GM23248 (cell line): ENCODE results near the gene DPAGT1. TPM values are rescaled to one million over a fixed set of nuclear protein-coding genes. Genes with fewer than 3 reads are reported as not detected.

Source experiments
- DNase-seq: peaks from one replicate; pipeline ENCODE4 v3.0.0-alpha.2; 2015
- H2AFZ ChIP-seq: fragments of 200-600 bp; sonication (generic); 2 replicates; pipeline ENCODE4 v1.6.1; 2016; ENCODE audit warnings: antibody characterized with exemption
- H3F3A ChIP-seq: fragments of 200-600 bp; sonication (generic); 2 replicates; pipeline ENCODE4 v1.6.1; 2016; ENCODE audit warnings: mild to moderate bottlenecking, antibody characterized with exemption, mixed run types; ENCODE audit not compliant: insufficient read depth
- H3K27ac ChIP-seq: fragments of 200-600 bp; sonication (generic); 2 replicates; pipeline ENCODE4 v1.5.1; 2016; ENCODE audit warnings: mild to moderate bottlenecking
- H3K27me3 ChIP-seq: fragments of 200-600 bp; sonication (generic); replicated peaks from 2 replicates; pipeline ENCODE4 v1.6.1; 2016; ENCODE audit warnings: mild to moderate bottlenecking; ENCODE audit not compliant: insufficient read depth
- H3K36me3 ChIP-seq: fragments of 200-600 bp; sonication (generic); 2 replicates; pipeline ENCODE4 v1.6.1; 2016; ENCODE audit warnings: low read depth, mild to moderate bottlenecking
- H3K4me1 ChIP-seq: fragments of 200-600 bp; sonication (generic); 2 replicates; pipeline ENCODE4 v1.6.1; 2016; ENCODE audit warnings: mild to moderate bottlenecking; ENCODE audit not compliant: insufficient read depth
- H3K4me2 ChIP-seq: fragments of 200-600 bp; sonication (generic); one replicate; pipeline ENCODE4 v1.6.1; 2016; ENCODE audit warnings: mild to moderate bottlenecking; ENCODE audit not compliant: unreplicated experiment
- H3K4me3 ChIP-seq: fragments of 200-600 bp; sonication (generic); 2 replicates; pipeline ENCODE4 v1.5.1; 2016; ENCODE audit warnings: mild to moderate bottlenecking
- H3K79me2 ChIP-seq: fragments of 200-600 bp; sonication (generic); 2 replicates; pipeline ENCODE4 v1.6.1; 2016; ENCODE audit warnings: mild to moderate bottlenecking; ENCODE audit not compliant: insufficient read depth
- H3K9ac ChIP-seq: fragments of 200-600 bp; sonication (generic); 2 replicates; pipeline ENCODE4 v1.6.1; 2016; ENCODE audit warnings: mild to moderate bottlenecking
- H3K9me2 ChIP-seq: fragments of 200-600 bp; sonication (generic); 2 replicates; pipeline ENCODE4 v1.6.1; 2016; ENCODE audit warnings: mixed run types, mild to moderate bottlenecking, moderate library complexity; ENCODE audit not compliant: insufficient read depth
- H3K9me3 ChIP-seq: fragments of 200-600 bp; sonication (generic); one replicate; pipeline ENCODE4 v1.6.1; 2017; ENCODE audit warnings: low read depth
- H4K20me1 ChIP-seq: fragments of 200-600 bp; sonication (generic); 2 replicates; pipeline ENCODE4 v1.6.0; 2016; ENCODE audit not compliant: insufficient read depth
- EZH2 ChIP-seq: fragments of 200-600 bp; sonication (generic); IDR thresholded peaks from 2 replicates; pipeline ENCODE4 v1.6.1; 2018; ENCODE audit warnings: antibody characterized with exemption, mild to moderate bottlenecking; ENCODE audit not compliant: insufficient read depth, poor library complexity, severe bottlenecking
- EZH2phosphoT487 ChIP-seq: fragments of 200-600 bp; sonication (generic); IDR thresholded peaks from 2 replicates; pipeline ENCODE4 v1.6.1; 2018; ENCODE audit warnings: antibody characterized with exemption, moderate library complexity, mild to moderate bottlenecking, low read depth; ENCODE audit not compliant: insufficient read depth
- WGBS, 2 experiments: methylation state at CpG; one replicate each; pipeline ENCODE4 v1.1.6; 2015 to 2017; ENCODE audit warnings: low lambda C conversion rate in 2 of 2, low coverage in 1 of 2; ENCODE audit errors: missing lambda C conversion rate in 2 of 2; 5-methylcytosine and 5-hydroxymethylcytosine counted together
- in situ Hi-C: fragments of 300-500 bp; cut with MboI; formaldehyde crosslinking; loops from 2 replicates; pipeline ENCODE4 v1.15.0; 2020
- polyA plus RNA-seq: library from polyadenylated mRNA; unstranded; fragments of >200 nt; fragmentation: Nextera tagmentation; extraction: Ambion mirVana; gene quantifications from 2 replicates; pipeline ENCODE4 v1.2.1, GENCODE V29; 2016
- total RNA-seq: library from RNA; depleted of rRNA; stranded (reverse); fragments of >200 nt; shearing (Covaris generic); gene quantifications from 2 replicates; pipeline ENCODE4 v1.2.3, GENCODE V29; 2014

Gene DPAGT1
- total and polyA plus RNA-seq, 2 experiments from 2014 or later, result 30.0 to 73.6 TPM

DNA sequence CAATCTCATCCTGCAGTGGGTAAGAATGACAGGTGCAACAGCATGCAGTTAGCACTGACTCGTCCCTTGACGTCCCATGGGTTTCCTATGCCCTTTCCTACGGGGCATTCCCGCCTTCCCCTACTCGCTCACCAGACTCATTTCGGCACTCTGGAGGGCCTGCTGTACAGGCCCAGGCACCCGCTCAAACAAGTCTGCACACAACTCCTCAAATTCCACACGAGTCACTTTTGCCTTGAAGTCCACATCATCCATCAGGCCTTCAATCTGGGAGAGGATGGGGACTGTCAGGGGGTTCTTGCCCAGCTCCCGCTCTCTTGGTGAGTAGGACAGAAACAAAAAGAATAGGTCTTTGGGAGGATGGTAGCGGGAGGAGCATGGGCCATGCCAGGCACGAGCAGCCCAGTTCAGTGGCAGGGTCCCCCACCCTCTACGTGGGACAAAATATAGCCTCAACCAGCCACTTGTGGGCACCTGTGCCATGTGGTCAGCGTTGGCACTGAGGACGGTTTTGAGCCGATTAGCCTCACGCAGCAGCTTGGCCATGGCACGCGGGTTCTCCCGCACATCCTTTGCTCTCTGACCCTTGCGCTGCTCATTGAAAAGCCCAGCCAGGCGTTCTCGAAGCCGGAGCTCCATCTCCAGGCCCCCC lies 49.4 kb downstream of the DPAGT1 start:
- H3K79me2 ChIP-seq, result peaks cover 39% of the 10 kb centered on the region
- H3K36me3 ChIP-seq, result peaks cover 39% of the 10 kb centered on the region; the same call in 1 of the 2 replicates
- no peak overlapping the region for H3K4me2 ChIP-seq
- H2AFZ ChIP-seq, result no peak overlapping the region
- in situ Hi-C loops, result no loop called here
- H4K20me1 ChIP-seq, result no peaks in the 10 kb centered on the region
- H3K9me2 ChIP-seq, result no peaks in the 10 kb centered on the region
- TF ChIP-seq EZH2phosphoT487 (no peak), EZH2 (no peak)
- no peak overlapping the region for H3K27ac ChIP-seq
- H3K9ac ChIP-seq, result no peak overlapping the region
- H3K4me1 ChIP-seq, result 0 out of 2 replicates have a peak, but pooled peaks cover 6% of the 10 kb centered on the region
- no peak for DNase-seq
- 91 to 92% methylated on average over 23 of the region's 23 CpGs for WGBS, 2 experiments
- H3K4me3 ChIP-seq, result no peak overlapping the region
- H3K27me3 ChIP-seq, result no peaks in the 10 kb centered on the region
- no peaks in the 10 kb centered on the region for H3F3A ChIP-seq
- H3K9me3 ChIP-seq, result no peaks in the 10 kb centered on the region

DNA sequence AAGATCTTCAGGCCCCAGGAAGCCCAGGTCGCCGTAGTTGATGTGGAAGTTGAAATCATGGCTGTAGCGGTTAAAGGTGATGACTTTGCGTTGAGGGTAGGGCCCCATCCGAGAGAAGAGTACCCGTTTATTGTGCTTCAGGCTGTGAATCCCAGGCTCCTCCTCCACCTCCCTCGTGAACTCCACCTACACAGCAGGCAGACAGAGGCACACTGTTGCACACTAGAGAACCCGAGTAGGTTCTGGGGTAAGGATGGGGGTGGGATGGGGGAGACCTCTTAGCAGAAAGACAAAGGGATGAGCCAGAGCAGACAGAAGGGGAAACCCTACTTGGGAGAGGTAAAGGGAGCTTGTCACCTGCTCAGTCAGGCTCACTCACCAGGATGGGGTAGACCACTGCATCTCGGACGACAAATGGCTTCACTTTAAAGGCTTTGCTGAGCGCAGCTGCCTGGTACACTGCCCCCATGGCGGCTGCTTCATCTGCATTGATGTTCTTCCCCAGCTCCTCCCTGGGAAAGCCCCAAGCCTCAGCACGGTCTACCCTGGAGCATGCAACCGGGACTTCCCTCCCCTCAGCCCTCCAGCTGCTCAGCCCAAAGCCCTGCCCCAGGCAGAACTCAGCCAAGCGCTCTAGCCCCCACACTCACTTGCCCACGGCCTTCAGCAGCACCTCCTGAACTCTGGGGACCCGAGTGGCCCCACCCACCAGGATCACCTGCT lies 50.1 kb downstream of the DPAGT1 start:
- no peak overlapping the region for H2AFZ ChIP-seq
- no peaks in the 10 kb centered on the region for H4K20me1 ChIP-seq
- H3K9me2 ChIP-seq, result no peaks in the 10 kb centered on the region
- no peak overlapping the region for H3K9ac ChIP-seq
- TF ChIP-seq EZH2phosphoT487, result no peak
- TF ChIP-seq EZH2, result no peak
- DNase-seq, result no peak
- no peaks in the 10 kb centered on the region for H3F3A ChIP-seq
- H3K9me3 ChIP-seq, result no peaks in the 10 kb centered on the region
- no peak overlapping the region for H3K4me3 ChIP-seq
- H3K27ac ChIP-seq, result no peak overlapping the region
- in situ Hi-C loops, result no loop called here
- peaks cover 39% of the 10 kb centered on the region; the same call in 1 of the 2 replicates for H3K36me3 ChIP-seq
- 82 to 84% methylated on average over 17 of the region's 17 CpGs for WGBS, 2 experiments
- H3K27me3 ChIP-seq, result no peaks in the 10 kb centered on the region
- 0 out of 2 replicates have a peak, but pooled peaks cover 6% of the 10 kb centered on the region for H3K4me1 ChIP-seq
- H3K4me2 ChIP-seq, result no peak overlapping the region
- peaks cover 36% of the 10 kb centered on the region for H3K79me2 ChIP-seq

DNA sequence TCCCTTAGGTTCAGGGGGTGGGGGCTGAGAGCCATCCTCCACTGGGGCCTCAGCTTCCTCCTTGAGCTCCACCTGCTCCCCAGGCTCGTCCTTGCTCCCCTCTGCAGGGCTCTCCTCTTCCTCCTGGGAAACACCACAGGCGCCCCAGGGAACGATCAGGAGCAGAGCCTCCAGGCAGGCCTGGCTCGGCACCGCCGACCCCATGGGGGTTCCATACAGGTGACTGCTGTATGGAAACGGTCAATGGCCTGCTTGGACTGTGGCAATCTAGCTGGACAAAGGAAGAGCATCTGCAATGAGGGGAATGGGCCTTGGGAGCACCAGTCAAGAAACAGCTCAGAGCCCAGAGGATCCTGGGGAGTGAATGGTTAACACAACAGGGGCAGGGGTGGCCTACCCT lies 52.6 kb downstream of the DPAGT1 start:
- H3K36me3 ChIP-seq, result peaks cover 41% of the 10 kb centered on the region
- no peaks in the 10 kb centered on the region for H3K9me2 ChIP-seq

DNA sequence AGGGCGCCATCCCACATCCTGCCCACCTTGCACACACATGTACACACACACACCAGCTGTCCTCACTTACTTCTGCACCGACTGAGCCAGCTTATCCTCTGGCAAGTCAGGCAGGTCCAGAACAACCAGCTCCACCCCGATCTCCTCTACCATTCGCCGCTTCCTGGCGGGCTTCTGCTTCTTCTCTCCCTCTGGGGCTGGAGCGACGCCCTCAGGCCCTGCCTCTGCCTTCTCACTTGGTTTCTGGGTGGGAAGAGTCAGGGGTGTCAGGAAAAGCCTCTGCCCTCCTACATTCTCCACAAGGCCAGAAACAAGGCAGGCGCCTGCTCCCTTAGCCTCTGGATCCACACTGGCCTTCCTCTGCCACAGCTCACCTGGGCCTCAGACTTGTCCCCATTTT lies 53.0 kb downstream of the DPAGT1 start:
- no peaks in the 10 kb centered on the region for H3K4me1 ChIP-seq
- H3K4me2 ChIP-seq, result no peak overlapping the region
- no peaks in the 10 kb centered on the region for H3K27me3 ChIP-seq
- H4K20me1 ChIP-seq, result no peaks in the 10 kb centered on the region
- peaks cover 38% of the 10 kb centered on the region for H3K36me3 ChIP-seq
- no peak for DNase-seq
- H3K9me2 ChIP-seq, result no peaks in the 10 kb centered on the region
- no peak overlapping the region for H3K9ac ChIP-seq
- no peak overlapping the region for H2AFZ ChIP-seq
- in situ Hi-C loops, result no loop called here
- TF ChIP-seq EZH2 (no peak), EZH2phosphoT487 (no peak)
- peaks cover 7% of the 10 kb centered on the region for H3K79me2 ChIP-seq
- no peak overlapping the region for H3K4me3 ChIP-seq
- no peaks in the 10 kb centered on the region for H3K9me3 ChIP-seq
- 87 to 90% methylated on average over 9 of the region's 9 CpGs for WGBS, 2 experiments
- no peak overlapping the region for H3K27ac ChIP-seq
- H3F3A ChIP-seq, result peaks cover 11% of the 10 kb centered on the region; the same call in 1 of the 2 replicates

More for the DNA sequence above, 52.6 kb downstream of the DPAGT1 start:
- H3K27ac ChIP-seq, result no peak overlapping the region
- no peak overlapping the region for H3K9ac ChIP-seq
- no peak for DNase-seq
- H3K9me3 ChIP-seq, result no peaks in the 10 kb centered on the region
- TF ChIP-seq EZH2phosphoT487, result no peak
- no peak for TF ChIP-seq EZH2
- H2AFZ ChIP-seq, result no peak overlapping the region
- in situ Hi-C loops, result no loop called here
- H4K20me1 ChIP-seq, result no peaks in the 10 kb centered on the region
- H3K79me2 ChIP-seq, result peaks cover 11% of the 10 kb centered on the region
- H3K27me3 ChIP-seq, result no peaks in the 10 kb centered on the region
- H3F3A ChIP-seq, result peaks cover 6% of the 10 kb centered on the region; the same call in 1 of the 2 replicates
- no peak overlapping the region for H3K4me2 ChIP-seq
- no peaks in the 10 kb centered on the region for H3K4me1 ChIP-seq
- WGBS, 2 experiments, result 98% methylated on average over 7 of the region's 7 CpGs
- no peak overlapping the region for H3K4me3 ChIP-seq
